ENCODE results near the gene RSPO4. TPM values are rescaled to one million over a fixed set of nuclear protein-coding genes. Genes with fewer than 3 reads are reported as not detected.

Gene RSPO4
- polyA plus RNA-seq, 1 donor (not counting 4 experiments of a cell fraction or from before 2014, with no cell fraction given): not detected

- dilution Hi-C loops (cut with MboI; ENCODE audit: extremely low pct_ligation_motif_present, low sequenced_read_pairs): no loop called here
- FAIRE-seq: no peak
These were observed 69.1 kb downstream of the RSPO4 start for GRCh38 chr20:933029-933428.

GRCh38 chr20:931401-931800 lies 70.7 kb downstream of the RSPO4 start:
- Histone ChIP-seq H3K27me3 (ENCODE audit: control insufficient read depth, extremely low read depth, insufficient read depth, low read length) (no peaks in the 10 kb centered on the region), H2AFZ (ENCODE audit: control insufficient read depth, low read length) (no peak overlapping the region), H3K4me2 (ENCODE audit: control insufficient read depth, extremely low read depth, insufficient read depth, low read depth, low read length) (no peak overlapping the region), H3K27ac (ENCODE audit: control insufficient read depth, insufficient read depth, low read length) (no peak overlapping the region), H3K9ac (ENCODE audit: control insufficient read depth, extremely low read depth, insufficient read depth, low read length) (no peak overlapping the region), H3K79me2 (ENCODE audit: control insufficient read depth, insufficient read depth, low read length) (no peaks in the 10 kb centered on the region), H4K20me1 (ENCODE audit: control insufficient read depth, extremely low read depth, insufficient read depth, low read length) (no peaks in the 10 kb centered on the region), H3K36me3 (ENCODE audit: control insufficient read depth in 2 of 2, extremely low read depth in 1 of 2, insufficient read depth in 2 of 2, low read length in 2 of 2) (no peaks in the 10 kb centered on the region), H3K9me3 (ENCODE audit: control insufficient read depth, low read depth, low read length) (peaks cover 5% of the 10 kb centered on the region), H3K9me1 (ENCODE audit: control insufficient read depth, extremely low read depth, insufficient read depth, low read length) (no peaks in the 10 kb centered on the region), H3K4me3 (ENCODE audit: control insufficient read depth in 2 of 3, extremely low read depth in 1 of 3, insufficient read depth in 2 of 3, low read depth in 1 of 3, low read length in 3 of 3) (no peak overlapping the region), H3K4me1 (ENCODE audit: control insufficient read depth, extremely low read depth, insufficient read depth, low read length) (no peaks in the 10 kb centered on the region)
- TF ChIP-seq EZH2 (IDR thresholded peaks at IDR 0.05; ENCODE audit: low read length) (no peak), CTCF (optimal IDR thresholded peaks at IDR 0.05 in 1 of 3, IDR thresholded peaks at IDR 0.05 in 1 of 3, conservative IDR thresholded peaks at IDR 0.05 in 1 of 3; ENCODE audit: extremely low read depth in 1 of 3, insufficient read depth in 2 of 3, low read length in 3 of 3) (no peak)
- FAIRE-seq (no peak), DNase-seq (ENCODE audit: low read depth, low spot score) (no peak)
- dilution Hi-C loops (cut with MboI; ENCODE audit: extremely low pct_ligation_motif_present, low sequenced_read_pairs): no loop called here

More at GRCh38 chr20:933029-933428, 69.1 kb downstream of the RSPO4 start:
- Histone ChIP-seq H3K27me3 (ENCODE audit: control insufficient read depth, extremely low read depth, insufficient read depth, low read length) (no peaks in the 10 kb centered on the region), H3K79me2 (ENCODE audit: control insufficient read depth, insufficient read depth, low read length) (no peaks in the 10 kb centered on the region), H3K36me3 (ENCODE audit: control insufficient read depth in 2 of 2, extremely low read depth in 1 of 2, insufficient read depth in 2 of 2, low read length in 2 of 2) (no peaks in the 10 kb centered on the region), H3K4me3 (ENCODE audit: control insufficient read depth in 2 of 3, extremely low read depth in 1 of 3, insufficient read depth in 2 of 3, low read depth in 1 of 3, low read length in 3 of 3) (no peak overlapping the region), H3K9me1 (ENCODE audit: control insufficient read depth, extremely low read depth, insufficient read depth, low read length) (no peaks in the 10 kb centered on the region), H4K20me1 (ENCODE audit: control insufficient read depth, extremely low read depth, insufficient read depth, low read length) (no peaks in the 10 kb centered on the region), H3K9me3 (ENCODE audit: control insufficient read depth, low read depth, low read length) (peaks cover 5% of the 10 kb centered on the region), H3K4me1 (ENCODE audit: control insufficient read depth, extremely low read depth, insufficient read depth, low read length) (no peaks in the 10 kb centered on the region), H2AFZ (ENCODE audit: control insufficient read depth, low read length) (no peak overlapping the region), H3K27ac (ENCODE audit: control insufficient read depth, insufficient read depth, low read length) (no peak overlapping the region), H3K9ac (ENCODE audit: control insufficient read depth, extremely low read depth, insufficient read depth, low read length) (no peak overlapping the region), H3K4me2 (ENCODE audit: control insufficient read depth, extremely low read depth, insufficient read depth, low read depth, low read length) (no peak overlapping the region)
- no peak for DNase-seq (ENCODE audit: low read depth, low spot score)
- TF ChIP-seq CTCF (optimal IDR thresholded peaks at IDR 0.05 in 1 of 3, IDR thresholded peaks at IDR 0.05 in 1 of 3, conservative IDR thresholded peaks at IDR 0.05 in 1 of 3; ENCODE audit: extremely low read depth in 1 of 3, insufficient read depth in 2 of 3, low read length in 3 of 3) (no peak), EZH2 (IDR thresholded peaks at IDR 0.05; ENCODE audit: low read length) (no peak)

All from keratinocyte (primary cell).